Uterus (tissue), 2 donors: ENCODE data around the gene TALDO1.

Experiments used
- CTCF ChIP-seq, 4 experiments: fragments of 200-600 bp in 2 of 4; fragments of 450-650 bp in 2 of 4; sonication (generic) in 2 of 4; IDR thresholded peaks; one replicate each; pipeline ENCODE4 v1.5.1; 2016 to 2019; ENCODE audit warnings: antibody characterized with exemption in 4 of 4, mild to moderate bottlenecking in 2 of 4, moderate library complexity in 1 of 4
- POLR2A ChIP-seq, 2 donors: fragments of 450-650 bp; IDR thresholded peaks; one replicate each; pipeline ENCODE4 v1.6.1; 2016; ENCODE audit warnings: antibody characterized with exemption in 2 of 2, mild to moderate bottlenecking in 1 of 2, moderate library complexity in 1 of 2

- no peak for TF ChIP-seq CTCF (IDR thresholded peaks at IDR 0.05)
- no peak for TF ChIP-seq POLR2A (IDR thresholded peaks at IDR 0.05)
Measured at GRCh38 chr11:746289-747157, 741 bp upstream of the TALDO1 start.
